NOMO-1 treated with dmso at 0.1 percent for 144 hours (cell line): ENCODE measurements around the gene IRX4.
"Not testable (repeated sequence)": the region's sequence is repeated elsewhere in the genome, so short reads cannot be mapped to it uniquely, and the experiment has no call there.

Experiments
- DNase-seq: peaks from one replicate; lab custom pipeline; 2025; ENCODE audit not compliant: unreplicated experiment; lab: John Stamatoyannopoulos, UW

IRX4 gene

DNA sequence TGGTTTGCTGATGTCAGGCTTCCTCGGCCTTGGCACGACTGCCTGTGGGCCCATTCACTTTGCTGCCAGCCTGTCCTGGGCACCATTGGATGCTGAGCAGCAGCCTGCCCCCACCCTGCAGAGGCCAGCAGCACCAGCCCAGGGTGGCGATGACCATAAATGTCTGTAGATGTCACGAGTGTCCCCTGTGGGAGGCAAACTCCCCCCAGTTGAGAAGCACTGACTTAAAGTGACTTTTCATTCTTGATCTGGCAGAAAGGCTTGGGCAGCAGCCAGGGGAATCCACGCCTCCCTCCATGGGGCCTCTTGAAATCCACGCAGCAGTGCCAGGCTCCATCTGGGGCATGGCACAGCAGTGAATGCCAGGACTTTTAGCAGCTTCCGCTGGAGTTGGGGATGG is 21.8 kb downstream of the IRX4 start:
- no peak for DNase-seq

DNA sequence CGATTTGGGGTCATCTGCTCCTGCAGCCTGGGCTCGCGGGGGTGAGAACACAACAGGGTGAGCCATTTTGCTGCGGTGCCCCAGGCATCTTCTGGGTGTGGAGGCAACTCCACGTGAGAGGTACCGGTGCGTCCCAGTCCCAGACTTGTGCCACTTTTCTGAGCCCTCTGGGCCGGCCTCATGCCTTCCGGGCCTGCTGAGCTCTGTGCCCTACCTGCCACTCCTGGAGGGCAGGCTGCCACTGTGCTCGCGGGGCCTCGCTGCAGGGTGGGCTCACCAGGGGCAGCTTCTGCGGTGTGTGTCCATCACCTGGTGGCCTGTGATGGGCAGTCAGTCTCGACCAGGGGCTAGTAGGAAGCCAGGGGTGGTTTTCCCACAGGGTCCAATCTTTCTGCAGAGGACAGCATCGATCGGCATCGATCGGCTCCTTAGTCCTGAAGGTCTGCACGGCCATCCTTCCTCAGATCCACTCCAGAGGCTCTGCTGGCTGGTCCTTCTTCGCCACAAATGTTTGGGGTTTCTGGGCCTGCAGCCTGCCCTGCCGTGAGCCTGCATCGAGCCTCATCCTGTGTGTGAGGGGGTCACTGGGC is 22.6 kb downstream of the IRX4 start:
- no peak for DNase-seq

GRCh38 chr5:1859099-1859498 is 23.6 kb downstream of the IRX4 start:
- no peak for DNase-seq

DNA sequence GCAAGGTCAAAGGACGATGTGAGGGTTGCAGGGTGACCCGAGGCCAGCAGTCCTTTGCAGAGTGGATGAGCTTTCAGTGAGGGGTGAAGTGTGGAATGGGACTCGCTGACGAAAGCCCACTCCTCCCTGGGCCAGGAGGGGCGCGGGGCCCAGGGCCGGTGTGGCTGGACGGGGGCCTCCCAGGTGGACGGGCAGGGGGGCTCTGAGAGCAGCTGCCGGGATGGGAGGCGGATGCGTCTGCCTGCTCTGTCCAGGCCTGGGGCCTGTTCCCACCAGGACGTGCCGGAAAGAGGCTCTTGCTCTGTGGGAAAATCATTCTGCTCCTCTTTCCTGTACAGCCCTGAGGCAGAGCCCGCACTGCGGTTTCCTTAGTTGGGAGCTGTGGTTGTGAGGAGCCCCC is 24.3 kb downstream of the IRX4 start:
- DNase-seq, result no peak

GRCh38 chr5:1857256-1857600 is 25.5 kb downstream of the IRX4 start:
- DNase-seq, result no peak

GRCh38 chr5:1856596-1857255 is 26.0 kb downstream of the IRX4 start:
- DNase-seq, result no peak

- DNase-seq, result no peak
These were observed 27.1 kb downstream of the IRX4 start for GRCh38 chr5:1855596-1855995.

GRCh38 chr5:1855075-1855474 is 27.6 kb downstream of the IRX4 start:
- no peak for DNase-seq

GRCh38 chr5:1853531-1853930 is 29.2 kb downstream of the IRX4 start:
- no peak for DNase-seq

DNA sequence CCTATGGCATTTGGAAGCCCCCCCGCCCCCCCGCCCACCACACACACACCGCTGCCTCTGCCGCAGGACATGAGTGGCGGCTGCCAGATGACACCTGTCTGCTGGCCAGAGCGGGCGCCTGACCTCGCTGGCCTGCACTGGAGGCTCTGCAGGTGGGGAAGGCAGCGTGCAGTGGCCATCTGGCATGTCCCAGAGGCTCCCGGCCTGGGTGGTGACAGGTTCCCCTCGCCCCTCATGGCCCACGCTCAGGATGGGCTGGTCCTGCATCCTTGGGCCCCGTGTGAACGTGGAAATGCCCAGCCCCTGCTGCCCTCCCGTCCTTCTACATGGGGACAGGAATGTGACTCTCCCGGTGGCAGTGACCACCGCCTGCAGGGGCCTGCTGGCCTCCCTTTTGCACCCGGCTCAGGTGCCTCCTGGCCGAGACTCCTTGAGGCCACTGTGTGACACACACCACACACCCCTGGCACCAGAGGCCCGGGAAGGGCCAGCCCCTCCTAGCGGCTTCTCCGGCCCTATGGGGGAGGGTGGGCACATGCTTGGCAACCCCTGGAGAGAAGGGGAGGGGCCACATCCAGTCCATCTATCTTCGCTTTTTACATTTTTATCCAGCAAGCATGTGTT is 30.3 kb downstream of the IRX4 start:
- DNase-seq, result no peak

DNA sequence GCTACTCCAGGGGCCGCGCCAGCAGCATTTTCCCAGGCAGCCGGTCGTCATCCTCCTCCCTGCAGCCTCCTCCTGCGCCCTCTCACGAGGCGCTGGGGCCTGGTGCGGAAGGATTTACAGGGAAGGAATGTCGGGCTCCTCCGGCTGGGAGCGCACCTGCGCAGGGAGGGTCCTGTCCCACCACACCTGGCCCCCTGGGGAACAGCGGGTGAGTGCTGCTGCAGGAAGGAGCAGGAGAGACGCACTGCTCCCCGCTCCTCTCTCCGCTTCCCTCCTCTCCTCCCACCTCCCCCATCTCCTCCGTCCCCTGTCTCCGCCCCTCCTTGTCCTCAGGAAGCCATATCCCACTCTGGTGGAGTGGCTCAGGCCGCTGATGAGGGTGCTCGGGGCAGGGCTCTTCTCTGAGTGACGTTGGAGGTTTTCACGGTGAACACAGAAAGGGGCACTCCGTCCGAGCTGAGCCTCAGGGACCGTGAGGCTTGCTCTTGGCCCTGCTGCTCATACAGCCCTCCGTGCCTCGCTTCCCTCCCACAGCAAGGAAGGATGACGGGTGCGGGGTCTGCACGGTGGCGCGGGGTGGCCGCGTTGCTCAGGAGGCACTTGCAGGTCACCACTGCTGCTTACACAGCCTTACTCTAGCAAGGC is 31.3 kb downstream of the IRX4 start:
- DNase-seq, result no peak

DNA sequence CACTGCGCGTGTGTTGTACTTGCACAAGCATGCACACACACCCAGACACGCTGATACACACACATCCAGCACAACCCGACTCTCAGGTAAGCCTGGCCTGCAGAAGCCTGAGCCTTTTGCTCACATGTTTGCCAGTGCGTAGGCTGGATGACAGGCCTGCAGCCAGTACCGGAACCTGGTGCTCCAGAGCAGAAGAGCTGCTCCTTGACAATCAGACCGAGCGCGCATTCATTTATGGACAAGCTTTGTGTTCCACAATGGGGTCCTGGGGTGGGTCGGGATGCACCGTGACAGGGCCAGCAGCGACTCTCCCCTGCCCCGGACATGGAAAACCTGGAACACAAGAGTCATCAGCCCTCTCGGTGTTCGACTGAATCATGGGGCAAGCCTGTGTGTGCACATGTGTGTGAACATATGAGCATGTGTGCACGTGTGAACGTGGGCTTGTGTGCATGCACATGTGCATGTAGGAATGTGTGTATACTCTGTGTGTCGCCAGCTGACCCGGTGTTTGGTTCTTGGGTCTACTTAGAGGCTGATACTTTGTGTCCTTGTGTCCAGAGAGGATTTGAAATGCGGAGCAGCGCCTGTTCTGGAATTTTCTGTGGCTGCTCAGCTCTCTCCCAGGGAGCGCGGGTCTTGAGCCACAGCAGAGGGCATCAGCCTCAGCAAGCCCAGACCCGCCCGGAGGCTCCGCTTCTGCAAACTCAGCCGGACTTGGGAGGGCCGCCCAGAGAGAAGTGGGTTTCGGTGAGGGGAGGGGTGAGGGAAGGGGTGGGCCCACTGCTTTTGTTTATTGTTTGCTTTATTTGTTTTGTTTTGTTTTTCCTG is 32.2 kb downstream of the IRX4 start:
- DNase-seq, result no peak

- DNase-seq, result no peak
These were observed 35.1 kb downstream of the IRX4 start for GRCh38 chr5:1847611-1848010.

DNA sequence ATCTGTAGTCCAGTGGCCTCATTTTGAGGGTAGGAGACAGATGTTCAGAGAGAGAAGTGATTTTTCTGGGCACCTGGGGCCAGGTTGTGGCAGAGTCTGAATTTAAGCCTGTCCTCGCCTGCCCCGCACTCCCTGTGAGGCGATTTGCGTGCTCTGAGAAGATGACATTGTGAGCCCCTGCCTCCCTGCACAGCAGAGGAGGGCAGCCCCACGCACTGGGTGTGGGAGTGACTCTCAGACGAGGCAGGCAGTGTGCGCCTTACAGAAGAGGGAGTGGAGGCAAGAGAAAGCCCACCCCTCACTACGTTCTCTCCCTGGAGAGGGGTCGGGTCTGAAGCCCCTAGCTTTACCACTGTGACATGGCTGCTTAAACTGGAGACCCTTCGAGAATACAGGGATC is 35.7 kb downstream of the IRX4 start:
- no peak for DNase-seq

DNA sequence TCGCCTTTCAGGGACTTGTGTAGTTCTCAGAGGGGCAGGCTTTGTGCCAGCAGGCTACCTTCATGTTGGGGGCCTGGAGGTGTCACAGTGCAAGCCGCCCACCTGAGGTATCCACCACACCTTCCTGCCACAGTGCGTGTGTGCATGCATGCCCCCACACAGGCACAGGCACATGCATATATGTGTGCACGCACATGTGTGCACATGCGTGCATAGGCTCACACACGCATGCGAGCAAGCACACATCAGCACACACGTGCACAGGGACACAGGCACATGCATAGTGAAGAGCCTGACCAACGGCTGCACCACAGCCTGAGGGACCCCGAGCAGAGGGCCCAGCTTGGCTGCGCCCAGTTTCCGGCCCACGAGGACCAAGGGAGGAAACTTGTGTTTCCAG is 36.1 kb downstream of the IRX4 start:
- DNase-seq, result no peak

GRCh38 chr5:1845696-1846095 is 37.0 kb downstream of the IRX4 start:
- DNase-seq, result no peak

DNA sequence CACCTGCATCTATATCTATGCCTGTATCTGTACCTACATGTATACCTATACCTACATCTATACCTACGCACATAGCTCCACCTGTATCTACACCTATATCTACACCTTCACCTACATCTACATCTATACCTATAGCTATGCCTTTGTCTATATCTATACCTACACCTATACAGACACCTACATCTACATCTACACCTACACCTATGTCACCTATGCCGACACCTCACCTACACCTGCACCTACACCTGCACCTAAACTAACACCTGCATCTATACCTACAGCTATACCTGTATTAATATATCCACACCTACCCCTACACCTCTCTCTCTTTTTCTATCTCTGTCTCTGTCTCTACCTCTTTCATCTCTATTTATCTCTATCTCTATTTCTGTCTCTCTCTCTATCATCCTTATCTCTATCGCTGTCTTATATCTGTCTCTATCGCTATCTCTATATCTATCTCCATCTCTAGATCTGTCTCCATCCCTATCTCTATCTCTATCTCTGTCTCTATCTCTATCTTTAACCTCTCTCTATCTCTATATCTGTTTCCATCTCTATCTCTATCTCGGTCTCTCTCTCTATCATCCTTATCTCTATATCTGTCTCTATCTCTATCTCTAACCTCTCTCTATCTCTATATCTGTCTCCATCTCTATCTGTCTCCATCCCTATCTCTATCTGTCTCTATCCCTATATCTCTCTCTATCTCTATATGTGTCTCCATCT is 37.9 kb downstream of the IRX4 start:
- no peak for DNase-seq

- not testable (repeated sequence) for DNase-seq
These were observed 39.0 kb downstream of the IRX4 start for GRCh38 chr5:1843761-1844160.

GRCh38 chr5:1842004-1842819 is 40.5 kb downstream of the IRX4 start:
- DNase-seq, result no peak
